ENCODE results near the gene CYP4F2.
"Not testable (repeated sequence)": the region's sequence is repeated elsewhere in the genome, so short reads cannot be mapped to it uniquely, and the experiment has no call there.

CYP4F2 gene

GRCh38 chr19:15935167-15935702 is 37.4 kb upstream of the CYP4F2 start:
- no peak overlapping the region for H3K27ac Mint-ChIP-seq
- no peak overlapping the region for H3K4me3 Mint-ChIP-seq
- no peaks in the 10 kb centered on the region for H3K4me1 Mint-ChIP-seq
- TF ChIP-seq CTCF (IDR thresholded peaks at IDR 0.05) = no peak
- H3K27me3 Mint-ChIP-seq (ENCODE audit: low read depth, poor library complexity) = peaks cover 3% of the 10 kb centered on the region
- no peak for DNase-seq
- peaks cover 68% of the 10 kb centered on the region for H3K9me3 Mint-ChIP-seq
- no peaks in the 10 kb centered on the region for H3K36me3 Mint-ChIP-seq (ENCODE audit: low read depth)

GRCh38 chr19:15934332-15935078 is 36.6 kb upstream of the CYP4F2 start, which contains the start of gene CYP4F11:
TSS of gene CYP4F11 (minus strand) at chr19:15934529. CDS start at chr19:15934408, 121 bp downstream.
- DNase-seq = no peak
- no peak within 1 kb of the TSS for H3K4me3 Mint-ChIP-seq
- H3K9me3 Mint-ChIP-seq = peaks cover 68% of the 10 kb centered on the region

GRCh38 chr19:15933761-15934331 is 36.0 kb upstream of the CYP4F2 start:
- not testable (repeated sequence) for H3K4me3 Mint-ChIP-seq; H3K4me1 Mint-ChIP-seq; H3K36me3 Mint-ChIP-seq (ENCODE audit: low read depth); H3K27ac Mint-ChIP-seq; H3K27me3 Mint-ChIP-seq (ENCODE audit: low read depth, poor library complexity); DNase-seq
- H3K9me3 Mint-ChIP-seq = peaks cover 73% of the 10 kb centered on the region

More at GRCh38 chr19:15934332-15935078, 36.6 kb upstream of the CYP4F2 start, which contains the start of gene CYP4F11:
- H3K27me3 Mint-ChIP-seq (ENCODE audit: low read depth, poor library complexity) = peaks cover 3% of the 10 kb centered on the region
- TF ChIP-seq CTCF (IDR thresholded peaks at IDR 0.05) = no peak
- no peaks in the 10 kb centered on the region for H3K36me3 Mint-ChIP-seq (ENCODE audit: low read depth)
- no peak within 1 kb of the TSS for H3K27ac Mint-ChIP-seq
- no peaks in the 10 kb centered on the region for H3K4me1 Mint-ChIP-seq

GRCh38 chr19:15928321-15928720 is 30.4 kb upstream of the CYP4F2 start:
- DNase-seq = no peak
- no peaks in the 10 kb centered on the region for H3K36me3 Mint-ChIP-seq (ENCODE audit: low read depth)
- no peaks in the 10 kb centered on the region for H3K4me1 Mint-ChIP-seq
- no peak overlapping the region for H3K27ac Mint-ChIP-seq
- H3K4me3 Mint-ChIP-seq = no peak overlapping the region
- no peak for TF ChIP-seq CTCF (IDR thresholded peaks at IDR 0.05)
- peaks cover 5% of the 10 kb centered on the region for H3K27me3 Mint-ChIP-seq (ENCODE audit: low read depth, poor library complexity)
- peaks cover 79% of the 10 kb centered on the region for H3K9me3 Mint-ChIP-seq

- peaks cover 5% of the 10 kb centered on the region for H3K27me3 Mint-ChIP-seq (ENCODE audit: low read depth, poor library complexity)
Measured at GRCh38 chr19:15926484-15926883, 28.6 kb upstream of the CYP4F2 start.

More at GRCh38 chr19:15926484-15926883, 28.6 kb upstream of the CYP4F2 start:
- Mint-ChIP-seq H3K36me3 (ENCODE audit: low read depth) (no peaks in the 10 kb centered on the region), H3K4me3 (no peak overlapping the region), H3K27ac (no peak overlapping the region), H3K4me1 (no peaks in the 10 kb centered on the region), H3K9me3 (peaks cover 95% of the 10 kb centered on the region)
- DNase-seq = no peak
- TF ChIP-seq CTCF (IDR thresholded peaks at IDR 0.05) = no peak

Measured in nephron progenitor cell (in vitro differentiated cells).